ENCODE measurements around the gene KDM2A.
A peak's percentile ranks its signal among the peaks of the same experiment; 100 is the strongest.

Gene KDM2A

GRCh38 chr11:67118801-67119584 lies at the start of gene KDM2A:
TSS of gene KDM2A (plus strand) at chr11:67119263. CDS start at chr11:67121317, 2,054 bp downstream.
- peak; percentile 96 to 99 for DNase-seq (ENCODE audit: low read depth in 2 of 2)

- peak; percentile 29 to 39 for DNase-seq (ENCODE audit: low read depth in 2 of 2)
Measured at GRCh38 chr11:67071420-67072284, 47.4 kb upstream of the KDM2A start.

DNA sequence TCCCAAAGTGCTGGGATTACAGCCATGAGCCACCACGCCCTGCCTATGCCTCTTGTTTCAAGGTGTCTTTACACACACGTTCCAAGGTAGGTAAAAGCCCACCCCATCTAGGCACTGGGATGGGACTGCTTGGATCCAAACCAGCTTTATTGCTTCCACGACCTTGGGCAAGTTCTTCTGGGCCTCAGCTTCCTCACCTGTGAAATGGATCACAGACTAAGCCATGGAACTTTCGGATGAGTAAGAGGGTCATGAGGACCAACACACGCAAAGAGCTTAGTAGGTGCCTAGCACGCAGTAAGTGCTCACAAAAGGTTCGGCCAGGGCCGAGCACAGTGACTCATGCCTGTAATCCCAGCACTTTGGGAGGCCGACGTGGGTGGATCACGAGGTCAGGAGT lies 46.8 kb upstream of the KDM2A start:
- no peak for DNase-seq (ENCODE audit: low read depth in 2 of 2)

GRCh38 chr11:67073908-67074307 lies 45.2 kb upstream of the KDM2A start:
- no peak for DNase-seq (ENCODE audit: low read depth in 2 of 2)

GRCh38 chr11:67076202-67076601 lies 42.9 kb upstream of the KDM2A start:
- no peak for DNase-seq (ENCODE audit: low read depth in 2 of 2)

DNA sequence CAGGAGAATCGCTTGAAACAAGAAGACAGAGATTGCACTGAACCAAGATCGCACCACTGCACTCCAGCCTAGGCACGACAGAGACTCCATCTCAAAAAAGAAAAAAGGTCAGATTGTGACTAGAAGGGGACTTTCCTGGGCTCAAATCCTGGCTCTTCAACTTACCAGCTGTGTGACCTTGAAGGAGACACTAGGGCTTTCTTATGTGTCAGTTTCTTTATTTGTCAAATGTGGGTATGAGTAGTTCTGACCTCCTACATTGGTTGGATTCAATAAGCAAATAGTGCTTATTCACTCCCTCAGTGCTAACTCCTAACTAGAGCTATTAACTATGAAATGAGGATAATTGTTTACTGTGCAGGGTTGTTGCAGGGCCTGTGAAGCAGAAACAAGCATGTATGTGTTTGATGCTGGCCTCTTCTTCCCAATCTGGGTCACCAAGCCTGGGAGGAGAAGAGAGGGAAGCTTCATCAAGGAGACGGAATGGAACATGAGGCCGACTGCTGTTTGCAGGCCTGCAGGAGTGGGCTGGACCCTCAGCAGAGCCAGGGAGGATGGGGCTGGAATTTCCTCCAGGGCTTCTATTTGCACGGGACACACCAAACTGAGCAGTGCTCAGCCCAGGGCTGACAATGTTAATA lies 39.9 kb upstream of the KDM2A start:
- DNase-seq (ENCODE audit: low read depth in 2 of 2): no peak

GRCh38 chr11:67082071-67082791 lies 36.8 kb upstream of the KDM2A start:
- DNase-seq (ENCODE audit: low read depth in 2 of 2): no peak

GRCh38 chr11:67083786-67084366 lies 35.2 kb upstream of the KDM2A start:
- DNase-seq (ENCODE audit: low read depth in 2 of 2): no peak

GRCh38 chr11:67085617-67086016 lies 33.4 kb upstream of the KDM2A start:
- DNase-seq (ENCODE audit: low read depth in 2 of 2): no peak

GRCh38 chr11:67090717-67091116 lies 28.3 kb upstream of the KDM2A start:
- no peak for DNase-seq (ENCODE audit: low read depth in 2 of 2)

GRCh38 chr11:67095214-67095507 lies 23.9 kb upstream of the KDM2A start:
- no peak for DNase-seq (ENCODE audit: low read depth in 2 of 2)

- DNase-seq (ENCODE audit: low read depth in 2 of 2): no peak
Measured at GRCh38 chr11:67098799-67099429, 20.1 kb upstream of the KDM2A start.

DNA sequence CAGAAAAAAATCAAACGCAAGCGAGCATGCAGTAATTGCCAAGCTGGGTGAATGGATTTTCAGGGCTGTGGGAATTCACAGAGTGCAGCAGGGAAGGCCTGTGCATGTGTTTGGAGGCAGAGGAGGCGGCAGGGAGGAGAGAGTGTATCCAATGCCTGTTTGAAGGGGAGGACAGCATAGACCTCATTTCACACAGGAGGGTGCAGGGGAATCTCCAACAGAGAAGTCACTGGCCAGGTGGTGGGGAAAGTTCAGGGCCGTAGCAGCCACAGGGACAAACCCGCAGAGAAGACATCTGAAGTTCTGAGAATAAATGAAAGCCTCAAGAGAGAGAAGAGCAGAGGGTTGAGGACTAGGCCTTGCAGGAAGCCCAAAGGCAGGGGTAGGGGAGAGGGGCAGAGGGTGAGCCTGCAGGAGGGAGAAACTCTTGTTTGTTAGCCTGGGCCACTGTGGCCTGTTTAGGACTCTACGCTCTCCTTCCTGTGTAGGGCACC lies 19.2 kb upstream of the KDM2A start:
- DNase-seq (ENCODE audit: low read depth in 2 of 2): no peak

GRCh38 chr11:67102664-67103063 lies 16.4 kb upstream of the KDM2A start:
- no peak for DNase-seq (ENCODE audit: low read depth in 2 of 2)

DNA sequence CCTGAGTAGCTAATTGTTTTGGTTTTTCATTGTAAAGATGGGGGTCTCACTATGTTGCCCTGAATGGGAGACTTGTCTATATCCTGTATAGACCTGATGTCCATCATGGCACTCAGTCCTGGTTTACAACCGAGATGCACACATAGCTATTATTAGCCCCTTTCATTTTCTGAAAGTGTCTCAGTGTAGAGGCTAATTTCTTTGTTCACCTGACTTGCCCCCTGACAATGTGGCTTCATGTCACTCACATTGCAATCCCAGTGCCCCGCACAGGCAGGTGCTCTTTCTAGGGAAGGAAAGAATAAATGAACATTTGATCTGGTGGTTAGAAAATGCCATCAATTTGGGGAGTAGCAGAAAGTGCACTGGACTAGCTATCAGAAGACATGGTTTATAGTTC lies 13.1 kb upstream of the KDM2A start:
- DNase-seq (ENCODE audit: low read depth in 2 of 2): no peak

DNA sequence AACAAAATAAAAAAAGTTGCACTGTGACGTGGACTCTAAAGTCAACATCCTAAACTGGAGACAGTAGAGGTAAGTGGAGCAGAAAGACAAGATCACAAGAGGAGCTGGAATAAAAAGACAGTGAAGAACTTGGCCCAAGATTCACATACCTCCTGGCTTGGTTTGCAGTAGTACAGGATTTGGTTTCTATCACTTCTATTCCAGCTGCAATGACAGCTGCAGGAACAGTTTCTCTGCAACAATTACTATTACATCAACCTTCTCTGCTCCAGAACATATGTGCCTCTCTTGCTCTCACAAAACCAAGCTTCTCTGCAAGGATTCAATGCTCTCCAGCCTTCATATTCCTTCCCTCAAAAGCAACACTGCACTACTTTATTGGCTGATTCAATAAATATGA lies 7.8 kb upstream of the KDM2A start:
- no peak for DNase-seq (ENCODE audit: low read depth in 2 of 2)

GRCh38 chr11:67113231-67113721 lies 5.8 kb upstream of the KDM2A start:
- DNase-seq (ENCODE audit: low read depth in 2 of 2): no peak

GRCh38 chr11:67114275-67114896 lies 4.7 kb upstream of the KDM2A start:
- no peak for DNase-seq (ENCODE audit: low read depth in 2 of 2)

DNA sequence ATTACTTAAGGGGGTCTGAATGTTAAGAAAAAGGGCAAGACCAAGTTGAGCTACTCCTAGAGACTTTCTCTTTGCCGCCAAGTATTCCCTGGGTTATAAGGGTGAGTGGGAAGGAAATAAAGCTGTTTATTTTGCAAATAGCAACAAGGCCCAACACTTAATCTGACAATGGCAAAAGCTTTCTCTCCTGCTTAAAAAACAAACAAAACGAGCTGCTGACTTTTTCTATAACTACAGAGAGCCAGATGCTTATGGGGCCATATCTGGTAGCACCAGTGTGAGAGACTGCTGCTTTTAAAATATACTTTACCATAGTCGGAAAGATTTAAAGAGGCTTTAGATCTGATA lies 2.3 kb upstream of the KDM2A start:
- no peak for DNase-seq (ENCODE audit: low read depth in 2 of 2)

DNA sequence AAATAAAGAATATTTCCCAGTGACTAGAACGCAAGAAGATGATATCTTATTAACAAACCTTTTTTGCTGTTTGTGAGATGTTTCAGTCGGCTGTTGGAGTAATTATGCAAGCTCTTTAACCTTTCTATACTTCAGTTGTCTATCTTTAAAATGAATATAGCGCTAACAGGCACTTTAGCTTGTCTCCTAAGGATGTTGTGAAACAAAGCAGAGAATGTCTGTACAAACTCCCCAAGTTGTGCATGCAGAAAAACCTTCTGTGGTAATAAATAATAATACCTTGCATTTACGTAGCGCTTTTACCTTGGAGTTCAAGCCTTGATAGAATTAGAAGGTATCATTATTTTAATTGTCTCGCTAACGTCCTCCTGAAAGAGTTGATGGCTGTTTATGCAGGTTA lies 1.9 kb upstream of the KDM2A start:
- no peak for DNase-seq (ENCODE audit: low read depth in 2 of 2)
